Fibroblast of pulmonary artery (primary cell): ENCODE results near the gene COMP.

Experiments used
- DNase-seq: peaks from one replicate; pipeline ENCODE4 v3.0.0-alpha.2; 2010; ENCODE audit warnings: low read depth
- H3K4me3 ChIP-seq: replicated peaks from 2 replicates; pipeline ENCODE4 v1.5.1; 2011; ENCODE audit warnings: low read depth, mild to moderate bottlenecking, control low read depth, low read length, moderate library complexity
- TF ChIP-seq, protein P1 (sequence below): IDR thresholded peaks from 2 replicates; pipeline ENCODE4 v1.5.1; 2011; ENCODE audit warnings: mild to moderate bottlenecking, control low read depth, low read length, inconsistent platforms; ENCODE audit errors: missing control alignments

The COMP gene

GRCh38 chr19:18733196-18733647 lies 57.9 kb downstream of the COMP start:
- DNase-seq = peak; percentile 68
- TF ChIP-seq, protein P1, sequence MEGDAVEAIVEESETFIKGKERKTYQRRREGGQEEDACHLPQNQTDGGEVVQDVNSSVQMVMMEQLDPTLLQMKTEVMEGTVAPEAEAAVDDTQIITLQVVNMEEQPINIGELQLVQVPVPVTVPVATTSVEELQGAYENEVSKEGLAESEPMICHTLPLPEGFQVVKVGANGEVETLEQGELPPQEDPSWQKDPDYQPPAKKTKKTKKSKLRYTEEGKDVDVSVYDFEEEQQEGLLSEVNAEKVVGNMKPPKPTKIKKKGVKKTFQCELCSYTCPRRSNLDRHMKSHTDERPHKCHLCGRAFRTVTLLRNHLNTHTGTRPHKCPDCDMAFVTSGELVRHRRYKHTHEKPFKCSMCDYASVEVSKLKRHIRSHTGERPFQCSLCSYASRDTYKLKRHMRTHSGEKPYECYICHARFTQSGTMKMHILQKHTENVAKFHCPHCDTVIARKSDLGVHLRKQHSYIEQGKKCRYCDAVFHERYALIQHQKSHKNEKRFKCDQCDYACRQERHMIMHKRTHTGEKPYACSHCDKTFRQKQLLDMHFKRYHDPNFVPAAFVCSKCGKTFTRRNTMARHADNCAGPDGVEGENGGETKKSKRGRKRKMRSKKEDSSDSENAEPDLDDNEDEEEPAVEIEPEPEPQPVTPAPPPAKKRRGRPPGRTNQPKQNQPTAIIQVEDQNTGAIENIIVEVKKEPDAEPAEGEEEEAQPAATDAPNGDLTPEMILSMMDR = no peak

More at GRCh38 chr19:18733196-18733647, 57.9 kb downstream of the COMP start:
- H3K4me3 ChIP-seq = no peak overlapping the region
